Upper lobe of right lung (tissue), 1 donor: ENCODE data around the gene ZDHHC24. TPM values are rescaled to one million over a fixed set of nuclear protein-coding genes. Genes with fewer than 3 reads are reported as not detected.

Experiments
- ATAC-seq: fragments of 200-7000 bp; cut with Tn5 transposase; one replicate; pipeline ENCODE4 v1.9.1; 2020; ENCODE audit warnings: mild to moderate bottlenecking, moderate library complexity
- DNase-seq: peaks from one replicate; pipeline ENCODE4 v3.0.0-alpha.2; 2020
- H3K27ac ChIP-seq: fragments of 200-600 bp; one replicate; pipeline ENCODE4 v1.8.0; 2022
- H3K27me3 ChIP-seq: fragments of 200-600 bp; one replicate; pipeline ENCODE4 v1.8.0; 2022; ENCODE audit warnings: mild to moderate bottlenecking
- H3K36me3 ChIP-seq: fragments of 200-600 bp; one replicate; pipeline ENCODE4 v1.8.0; 2022
- H3K4me1 ChIP-seq: fragments of 200-600 bp; one replicate; pipeline ENCODE4 v1.8.0; 2022
- H3K4me3 ChIP-seq: fragments of 200-600 bp; one replicate; pipeline ENCODE4 v1.8.0; 2022; ENCODE audit warnings: mild to moderate bottlenecking
- H3K9me3 ChIP-seq: fragments of 200-600 bp; one replicate; pipeline ENCODE4 v1.8.0; 2022
- CTCF ChIP-seq: fragments of 200-600 bp; IDR thresholded peaks from one replicate; pipeline ENCODE4 v1.8.0; 2022; ENCODE audit warnings: antibody characterized with exemption
- intact Hi-C: fragments of 100-400 bp; cut with DNase I; formaldehyde crosslinking; loops from one replicate; pipeline ENCODE4 v1.11.0; 2022
- long read RNA-seq: library from polyadenylated mRNA; unstranded; transcript quantifications from one replicate; pipeline ENCODE4 v2.0.0, GENCODE V29; 2021
- total RNA-seq: library from RNA; stranded (reverse); fragmentation: NEBNext Ultra II Directional; extraction: Animal tissue kit (Norgen Biotek cat#: 25700); gene quantifications from one replicate; pipeline ENCODE4 v1.2.1, GENCODE V29; 2021
- donor health status: DM: no; HTN: yes; CAD: no; lungs with severe emphysema.

The ZDHHC24 gene, protein sequence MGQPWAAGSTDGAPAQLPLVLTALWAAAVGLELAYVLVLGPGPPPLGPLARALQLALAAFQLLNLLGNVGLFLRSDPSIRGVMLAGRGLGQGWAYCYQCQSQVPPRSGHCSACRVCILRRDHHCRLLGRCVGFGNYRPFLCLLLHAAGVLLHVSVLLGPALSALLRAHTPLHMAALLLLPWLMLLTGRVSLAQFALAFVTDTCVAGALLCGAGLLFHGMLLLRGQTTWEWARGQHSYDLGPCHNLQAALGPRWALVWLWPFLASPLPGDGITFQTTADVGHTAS
- 14.5 TPM for total RNA-seq
- long read RNA-seq, full-length matches to known transcripts, result 27 of 49 reads
- long read RNA-seq, partial matches to known transcripts, result 3 of 49 reads
- long read RNA-seq, other reads (novel, unspliced or antisense), result 19 of 49 reads

GRCh38 chr11:66545701-66546367, at the start of gene ZDHHC24:
Gene ZDHHC24, minus strand, starts transcription at chr11:66546048. Its CDS starts 45 bp downstream, at chr11:66546003.
- ATAC-seq (peak; percentile 97), DNase-seq (peak; percentile 99)
- intact Hi-C loops, result no loop called here
- Histone ChIP-seq H3K4me3 (peak within 1 kb of the TSS; percentile 86), H3K9me3 (no peaks in the 10 kb centered on the region), H3K27ac (peak within 1 kb of the TSS; percentile 85), H3K36me3 (peaks cover 15% of the 10 kb centered on the region), H3K27me3 (no peaks in the 10 kb centered on the region), H3K4me1 (peaks cover 28% of the 10 kb centered on the region)
- TF ChIP-seq CTCF, result no peak

DNA sequence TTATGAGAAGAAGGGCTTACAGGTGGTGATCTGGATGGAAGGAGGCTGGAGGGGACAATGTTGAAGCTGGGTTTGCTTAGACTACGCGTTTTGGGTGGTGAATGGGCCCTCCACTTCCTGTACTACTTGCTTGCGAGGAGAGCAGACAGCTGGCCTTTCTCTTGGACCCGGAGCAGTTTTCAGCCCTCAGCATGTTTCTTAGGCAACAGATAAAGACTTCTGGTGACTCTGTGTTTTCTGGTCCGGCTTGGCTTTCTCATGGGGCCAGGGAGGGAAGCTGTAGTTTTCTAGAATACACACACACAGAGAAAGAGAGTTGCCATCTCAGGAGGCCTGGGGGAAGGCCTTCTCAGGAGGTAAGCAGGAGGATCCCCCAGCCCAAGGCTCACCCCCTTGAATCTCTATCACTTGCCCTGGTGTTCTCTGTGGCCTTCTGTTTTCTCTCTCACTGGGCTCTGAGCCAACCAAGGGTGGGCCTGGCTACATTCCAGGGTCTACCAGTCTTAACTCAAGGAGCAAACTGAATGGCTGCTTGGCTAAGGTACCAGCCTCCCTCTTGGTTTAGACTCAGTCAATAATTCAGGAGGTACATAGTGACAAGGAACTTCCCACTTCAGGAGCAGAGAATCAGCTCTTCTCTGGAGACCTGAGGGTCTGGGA, 49.5 kb upstream of the ZDHHC24 start:
- Histone ChIP-seq H3K4me1 (peaks cover 26% of the 10 kb centered on the region), H3K27me3 (no peaks in the 10 kb centered on the region), H3K27ac (peak overlapping the region; percentile 63), H3K9me3 (no peaks in the 10 kb centered on the region), H3K36me3 (peaks cover 11% of the 10 kb centered on the region), H3K4me3 (no peak overlapping the region)
- no peak for TF ChIP-seq CTCF
- DNase-seq (no peak), ATAC-seq (no peak)
- intact Hi-C loops, result no loop called here

DNA sequence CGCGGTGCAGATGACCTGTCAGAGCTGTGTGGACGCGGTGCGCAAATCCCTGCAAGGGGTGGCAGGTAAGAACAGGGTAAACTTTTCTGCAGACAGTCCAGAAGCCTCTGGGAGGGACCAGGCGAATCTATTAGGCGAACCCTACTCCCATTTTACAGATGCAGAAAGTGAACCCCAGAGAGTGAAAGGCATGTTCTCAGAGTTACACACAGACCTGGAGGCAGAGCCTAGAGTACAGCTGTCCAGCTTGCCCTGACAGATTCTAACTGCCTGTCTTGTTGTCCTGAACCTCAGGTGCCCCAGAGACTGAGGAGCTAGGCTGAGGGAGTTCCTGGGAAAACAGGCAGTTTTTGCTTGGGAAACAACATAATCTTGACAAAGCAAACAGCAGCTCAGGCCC, 47.8 kb upstream of the ZDHHC24 start:
- Histone ChIP-seq H3K4me3 (peak overlapping the region; percentile 90), H3K9me3 (no peaks in the 10 kb centered on the region), H3K4me1 (peaks cover 26% of the 10 kb centered on the region), H3K27ac (peak overlapping the region; percentile 85), H3K36me3 (no peaks in the 10 kb centered on the region), H3K27me3 (no peaks in the 10 kb centered on the region)
- DNase-seq, result no peak
- intact Hi-C loops, result no loop called here
- TF ChIP-seq CTCF, result no peak
- no peak for ATAC-seq

- H3K36me3 ChIP-seq, result no peaks in the 10 kb centered on the region
- peaks cover 26% of the 10 kb centered on the region for H3K4me1 ChIP-seq
- no peaks in the 10 kb centered on the region for H3K9me3 ChIP-seq
- TF ChIP-seq CTCF, result no peak
- peak overlapping the region; percentile 90 for H3K4me3 ChIP-seq
- no peak for ATAC-seq
- H3K27ac ChIP-seq, result peak overlapping the region; percentile 85
- DNase-seq, result no peak
- no peaks in the 10 kb centered on the region for H3K27me3 ChIP-seq
- intact Hi-C loops, result no loop called here
Observed at GRCh38 chr11:66593303-66593635, 47.4 kb upstream of the ZDHHC24 start.

- Histone ChIP-seq H3K4me3 (peak within 1 kb of the TSS; percentile 90), H3K27me3 (no peaks in the 10 kb centered on the region), H3K27ac (peak within 1 kb of the TSS; percentile 85), H3K4me1 (peaks cover 26% of the 10 kb centered on the region), H3K36me3 (no peaks in the 10 kb centered on the region), H3K9me3 (no peaks in the 10 kb centered on the region)
- DNase-seq (peak; percentile 99), ATAC-seq (peak; percentile 98)
- TF ChIP-seq CTCF, result peak; percentile 63
- intact Hi-C loops, result no loop called here
Observed at GRCh38 chr11:66592457-66593302, 46.8 kb upstream of the ZDHHC24 start, which contains the start of the genes CCDC87 and CCS. Gene CCDC87, minus strand, starts transcription at chr11:66593063. Its CDS starts 48 bp downstream, at chr11:66593015. Gene CCS, plus strand, starts transcription at chr11:66593185. Its CDS starts 77 bp downstream, at chr11:66593262.
